Right lobe of liver (tissue), 4 donors: ENCODE data around the gene CYP2D6.

Experiments
- CTCF ChIP-seq, 4 donors: fragments of 200-600 bp in 3 of 4; fragments of 450-650 bp in 1 of 4; IDR thresholded peaks; one replicate each; pipeline versions ENCODE4 v1.5.1 to v1.8.0; 2016 to 2022; ENCODE audit warnings: antibody characterized with exemption in 4 of 4, mild to moderate bottlenecking in 2 of 4
- POLR2A ChIP-seq: fragments of 450-650 bp; IDR thresholded peaks from one replicate; pipeline ENCODE4 v1.6.1; 2017; ENCODE audit warnings: antibody characterized with exemption, mild to moderate bottlenecking
- donor health status: DM: no; HTN: no; CAD: no.
- donor health status: DM: no; HTN: no; CAD: no.
- donor health status: DM: no; HTN: yes; CAD: no.

DNA sequence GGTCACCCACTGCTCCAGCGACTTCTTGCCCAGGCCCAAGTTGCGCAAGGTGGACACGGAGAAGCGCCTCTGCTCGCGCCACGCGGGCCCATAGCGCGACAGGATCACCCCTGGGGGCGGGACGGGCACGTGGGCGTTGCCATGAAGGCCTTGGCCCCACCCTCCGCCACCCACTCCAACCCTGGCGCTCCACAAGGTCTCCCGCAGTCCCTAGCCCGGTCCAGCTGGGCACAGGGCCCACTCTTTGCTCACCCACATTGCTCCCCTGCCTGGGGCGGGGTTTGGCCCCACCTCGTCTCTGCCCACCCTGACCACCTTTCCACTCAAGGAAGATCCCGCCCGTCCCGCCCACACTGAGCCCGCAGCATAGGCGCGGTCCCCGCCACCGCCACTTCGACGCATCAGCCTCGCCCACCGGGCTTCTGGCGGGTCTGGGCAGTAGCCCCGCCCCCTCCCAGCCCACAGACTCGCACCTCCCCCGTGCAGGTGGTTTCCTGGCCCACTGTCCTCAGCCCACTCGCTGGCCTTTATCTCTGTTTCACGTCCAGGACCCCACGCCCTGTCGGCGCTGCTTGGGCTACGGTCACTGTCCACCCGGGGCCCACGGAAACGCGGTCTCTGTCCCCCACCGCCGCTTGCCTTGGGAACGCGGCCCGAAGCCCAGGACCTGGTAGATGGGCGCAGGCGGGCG is 12.3 kb upstream of the CYP2D6 start:
- TF ChIP-seq CTCF (IDR thresholded peaks at IDR 0.05), result no peak
- peak; percentile 43 for TF ChIP-seq POLR2A
